Bronchial epithelial cell (primary cell): ENCODE data around the gene RER1. TPM values are rescaled to one million over a fixed set of nuclear protein-coding genes. Genes with fewer than 3 reads are reported as not detected.

Experiments
- DNase-seq: peaks from one replicate; pipeline ENCODE4 v3.0.0-alpha.2; 2010; ENCODE audit warnings: low read depth
- FAIRE-seq: peaks from 2 replicates; lab custom pipeline; 2011; peaks lifted over from hg19 to GRCh38; lab: Jason Lieb, UNC
- H3K27me3 ChIP-seq: 2 replicates; pipeline ENCODE4 v1.5.1; 2011; ENCODE audit warnings: low read length; ENCODE audit not compliant: control insufficient read depth, insufficient read depth
- H3K36me3 ChIP-seq: 2 replicates; pipeline ENCODE4 v1.5.1; 2011; ENCODE audit warnings: low read length; ENCODE audit not compliant: control insufficient read depth, insufficient read depth
- H3K4me3 ChIP-seq: 2 replicates; pipeline ENCODE4 v1.5.1; 2011; ENCODE audit warnings: mild to moderate bottlenecking, low read depth, low read length, control low read depth
- CTCF ChIP-seq: IDR thresholded peaks from 2 replicates; pipeline ENCODE4 v1.5.1; 2011; ENCODE audit warnings: mild to moderate bottlenecking, moderate library complexity, low read length, control low read depth, inconsistent platforms; ENCODE audit not compliant: insufficient read depth, severe bottlenecking
- total RNA-seq: library from RNA; depleted of rRNA; stranded (reverse); fragments of >200 nt; gene quantifications from 2 replicates; pipeline ENCODE4 v1.2.1, GENCODE V29; 2014

The RER1 gene
- total RNA-seq, 1 donor from 2014 or later: 94.8 TPM

- Histone ChIP-seq H3K4me3 (no peak overlapping the region), H3K36me3 (no peaks in the 10 kb centered on the region), H3K27me3 (no peaks in the 10 kb centered on the region)
- peak; percentile 95 for TF ChIP-seq CTCF
- DNase-seq (peak; percentile 48), FAIRE-seq (no peak)
Measured at GRCh38 chr1:2381741-2382620, 9.7 kb upstream of the RER1 start.

- peak; percentile 74 for TF ChIP-seq CTCF
- FAIRE-seq (no peak), DNase-seq (peak; percentile 25)
- H3K4me3 ChIP-seq: no peak overlapping the region
- H3K27me3 ChIP-seq: no peaks in the 10 kb centered on the region
- H3K36me3 ChIP-seq: peaks cover 1% of the 10 kb centered on the region
Measured at GRCh38 chr1:2382621-2383361, 8.8 kb upstream of the RER1 start.

- Histone ChIP-seq H3K27me3 (no peaks in the 10 kb centered on the region), H3K4me3 (no peak overlapping the region), H3K36me3 (peaks cover 3% of the 10 kb centered on the region)
- FAIRE-seq: no peak
- DNase-seq: no peak
- TF ChIP-seq CTCF: no peak
Measured at GRCh38 chr1:2383576-2383975, 8.1 kb upstream of the RER1 start.

GRCh38 chr1:2384130-2384860 is 7.3 kb upstream of the RER1 start:
- H3K27me3 ChIP-seq: no peaks in the 10 kb centered on the region

More at GRCh38 chr1:2384130-2384860, 7.3 kb upstream of the RER1 start:
- DNase-seq: no peak
- H3K4me3 ChIP-seq: no peak overlapping the region
- TF ChIP-seq CTCF: no peak
- H3K36me3 ChIP-seq: peaks cover 3% of the 10 kb centered on the region
- FAIRE-seq: peak; percentile 87
